Bronchial epithelial cell (primary cell): ENCODE measurements around the gene TRIM39. TPM values are rescaled to one million over a fixed set of nuclear protein-coding genes. Genes with fewer than 3 reads are reported as not detected.
A peak's percentile ranks its signal among the peaks of the same experiment; 100 is the strongest.

Experiments
- DNase-seq: peaks from one replicate; pipeline ENCODE4 v3.0.0-alpha.2; 2010; ENCODE audit warnings: low read depth
- FAIRE-seq: peaks from 2 replicates; lab custom pipeline; 2011; peaks lifted over from hg19 to GRCh38; lab: Jason Lieb, UNC
- H3K27me3 ChIP-seq: 2 replicates; pipeline ENCODE4 v1.5.1; 2011; ENCODE audit warnings: low read length; ENCODE audit not compliant: control insufficient read depth, insufficient read depth
- H3K36me3 ChIP-seq: 2 replicates; pipeline ENCODE4 v1.5.1; 2011; ENCODE audit warnings: low read length; ENCODE audit not compliant: control insufficient read depth, insufficient read depth
- H3K4me3 ChIP-seq: 2 replicates; pipeline ENCODE4 v1.5.1; 2011; ENCODE audit warnings: mild to moderate bottlenecking, low read depth, low read length, control low read depth
- total RNA-seq: library from RNA; depleted of rRNA; stranded (reverse); fragments of >200 nt; gene quantifications from 2 replicates; pipeline ENCODE4 v1.2.1, GENCODE V29; 2014
- TF ChIP-seq, protein P1 (sequence below): IDR thresholded peaks from 2 replicates; pipeline ENCODE4 v1.5.1; 2011; ENCODE audit warnings: mild to moderate bottlenecking, moderate library complexity, low read length, control low read depth, inconsistent platforms; ENCODE audit not compliant: insufficient read depth, severe bottlenecking

The TRIM39 gene
- total RNA-seq, 1 donor from 2014 or later: 8.4 TPM

- Histone ChIP-seq H3K27me3 (no peaks in the 10 kb centered on the region), H3K4me3 (no peak overlapping the region), H3K36me3 (peaks cover 7% of the 10 kb centered on the region)
- no peak for DNase-seq
- TF ChIP-seq, protein P1, sequence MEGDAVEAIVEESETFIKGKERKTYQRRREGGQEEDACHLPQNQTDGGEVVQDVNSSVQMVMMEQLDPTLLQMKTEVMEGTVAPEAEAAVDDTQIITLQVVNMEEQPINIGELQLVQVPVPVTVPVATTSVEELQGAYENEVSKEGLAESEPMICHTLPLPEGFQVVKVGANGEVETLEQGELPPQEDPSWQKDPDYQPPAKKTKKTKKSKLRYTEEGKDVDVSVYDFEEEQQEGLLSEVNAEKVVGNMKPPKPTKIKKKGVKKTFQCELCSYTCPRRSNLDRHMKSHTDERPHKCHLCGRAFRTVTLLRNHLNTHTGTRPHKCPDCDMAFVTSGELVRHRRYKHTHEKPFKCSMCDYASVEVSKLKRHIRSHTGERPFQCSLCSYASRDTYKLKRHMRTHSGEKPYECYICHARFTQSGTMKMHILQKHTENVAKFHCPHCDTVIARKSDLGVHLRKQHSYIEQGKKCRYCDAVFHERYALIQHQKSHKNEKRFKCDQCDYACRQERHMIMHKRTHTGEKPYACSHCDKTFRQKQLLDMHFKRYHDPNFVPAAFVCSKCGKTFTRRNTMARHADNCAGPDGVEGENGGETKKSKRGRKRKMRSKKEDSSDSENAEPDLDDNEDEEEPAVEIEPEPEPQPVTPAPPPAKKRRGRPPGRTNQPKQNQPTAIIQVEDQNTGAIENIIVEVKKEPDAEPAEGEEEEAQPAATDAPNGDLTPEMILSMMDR: no peak
- no peak for FAIRE-seq
Measured at GRCh38 chr6:30317913-30318589, 8.7 kb upstream of the TRIM39 start.

DNA sequence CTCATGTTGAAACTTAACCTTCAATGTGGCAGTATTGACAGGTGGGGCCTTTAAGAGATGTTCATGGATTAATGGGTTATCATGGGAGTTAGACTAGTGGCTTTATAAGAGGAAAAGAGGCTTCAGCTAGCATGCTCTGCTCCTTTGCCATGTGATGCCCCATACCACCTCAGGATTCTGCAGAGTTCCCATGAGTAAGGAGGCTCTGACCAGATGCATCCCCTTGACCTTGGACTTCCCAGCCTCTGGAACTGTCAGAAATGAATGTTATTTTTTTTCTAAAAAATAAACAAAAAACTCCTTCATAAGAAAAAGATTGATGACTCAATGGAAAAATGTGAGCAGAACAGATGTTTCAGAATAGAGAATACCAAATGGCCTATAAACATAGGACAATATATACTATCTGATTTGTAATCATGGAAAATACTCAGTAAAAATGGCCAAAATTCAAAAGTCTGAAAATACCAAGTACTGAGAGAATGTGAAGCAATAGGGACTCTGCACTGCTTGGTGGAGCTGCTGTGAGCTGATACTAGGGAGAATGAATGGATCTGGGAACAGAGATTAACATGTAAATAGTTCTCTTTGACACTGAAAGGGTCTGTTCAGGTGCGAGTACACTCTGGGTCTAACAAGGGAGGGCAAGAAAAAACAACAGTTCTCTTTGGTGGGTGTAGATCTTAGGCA, 7.4 kb upstream of the TRIM39 start:
- TF ChIP-seq, protein P1: no peak
- DNase-seq (no peak), FAIRE-seq (no peak)
- Histone ChIP-seq H3K36me3 (peaks cover 3% of the 10 kb centered on the region), H3K4me3 (no peak overlapping the region), H3K27me3 (no peaks in the 10 kb centered on the region)

DNA sequence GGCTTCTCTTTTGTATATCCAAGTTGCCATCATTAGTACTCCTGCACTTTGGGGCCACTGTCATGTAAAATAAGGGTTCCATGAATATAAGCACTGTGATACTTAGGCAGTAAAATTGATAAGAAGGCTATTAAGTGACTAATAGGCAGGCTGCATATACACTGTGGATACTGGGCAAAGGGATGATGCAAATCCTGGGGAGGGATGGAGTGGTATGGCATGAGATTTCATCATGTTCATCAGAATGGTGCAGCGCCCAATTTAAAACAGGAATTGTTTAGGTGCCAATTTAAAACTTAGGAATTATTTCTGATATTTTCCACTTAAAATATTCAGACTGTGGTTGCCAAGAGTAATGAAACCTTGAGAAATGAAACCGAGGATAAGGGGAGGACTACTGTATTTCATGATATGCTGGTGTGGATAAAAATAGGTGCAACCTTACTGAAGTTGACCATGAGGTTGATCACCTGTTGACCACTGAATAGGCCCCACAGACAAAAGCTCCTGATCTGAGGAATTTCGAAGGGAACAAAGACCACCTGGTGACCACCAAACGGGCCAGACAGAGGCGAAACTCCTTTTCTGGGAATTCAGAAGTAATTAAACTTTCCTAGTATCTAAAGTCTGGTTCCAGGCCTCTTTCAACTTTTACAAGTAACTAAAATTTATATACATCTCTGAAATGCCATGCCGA, 4.9 kb upstream of the TRIM39 start:
- H3K36me3 ChIP-seq: peaks cover 3% of the 10 kb centered on the region
- DNase-seq: no peak
- no peak overlapping the region for H3K4me3 ChIP-seq
- FAIRE-seq: no peak
- TF ChIP-seq, protein P1: no peak
- H3K27me3 ChIP-seq: no peaks in the 10 kb centered on the region

GRCh38 chr6:30322527-30323501, 3.9 kb upstream of the TRIM39 start:
- Histone ChIP-seq H3K4me3 (no peak overlapping the region), H3K27me3 (no peaks in the 10 kb centered on the region), H3K36me3 (no peaks in the 10 kb centered on the region)
- TF ChIP-seq, protein P1: no peak
- FAIRE-seq (no peak), DNase-seq (no peak)

DNA sequence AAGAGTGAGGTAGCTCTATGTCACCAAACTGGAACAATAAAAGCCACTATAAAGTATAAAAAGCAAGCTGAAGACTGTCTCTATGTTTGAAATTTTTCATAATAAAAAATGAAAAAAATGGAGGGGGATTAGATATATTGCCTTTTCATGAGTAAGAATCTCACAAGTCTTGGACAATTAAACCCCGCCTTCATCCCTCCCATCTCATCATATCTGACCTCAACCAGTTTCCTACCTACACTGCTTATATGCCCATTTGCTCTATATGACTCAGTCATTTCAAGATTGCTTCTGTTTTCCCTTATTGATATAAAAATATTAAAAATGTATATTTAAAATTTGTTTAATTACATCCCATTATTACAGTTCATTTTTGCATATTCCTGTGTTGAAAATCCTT, 2.9 kb upstream of the TRIM39 start:
- DNase-seq: peak; percentile 41
- FAIRE-seq: no peak
- TF ChIP-seq, protein P1: no peak

More for the DNA sequence above, 2.9 kb upstream of the TRIM39 start:
- Histone ChIP-seq H3K27me3 (no peaks in the 10 kb centered on the region), H3K36me3 (no peaks in the 10 kb centered on the region), H3K4me3 (no peak overlapping the region)
